Endothelial cell of umbilical vein (primary cell): ENCODE data around the gene ITPKB. TPM values are rescaled to one million over a fixed set of nuclear protein-coding genes. Genes with fewer than 3 reads are reported as not detected.

Experiments
- BruUV-seq: library from RNA; stranded (reverse); fragments of 400-500 nt; replicated peaks from 2 replicates; lab custom pipeline; 2021; lab: Mats Ljungman, UMichigan
- CTCF ChIA-PET: fragments of 300-600, 350-600 bp; sonication (Branson Sonifier 250); formaldehyde crosslinking; loops from one replicate; lab custom pipeline; 2021; ENCODE audit warnings: antibody characterized with exemption, inconsistent platforms; lab: Charles Lee
- POLR2A ChIA-PET: fragments of 300-600, 350-600 bp; sonication (Branson Sonifier 250); formaldehyde crosslinking; loops from one replicate; lab custom pipeline; 2021; ENCODE audit warnings: antibody characterized with exemption, inconsistent platforms; lab: Charles Lee
- DNase-seq: peaks from one replicate; pipeline ENCODE4 v3.0.0-alpha.2; 2011; ENCODE audit warnings: low read depth, low spot score
- FAIRE-seq: peaks from 2 replicates; lab custom pipeline; 2011; peaks lifted over from hg19 to GRCh38; lab: Jason Lieb, UNC
- H2AFZ ChIP-seq: 2 replicates; pipeline ENCODE4 v1.6.0; 2012; ENCODE audit warnings: low read depth, low read length, control low read depth, inconsistent platforms
- H3K27ac ChIP-seq: 2 replicates; pipeline ENCODE4 v1.5.1; 2011; ENCODE audit warnings: low read depth, mild to moderate bottlenecking, control low read depth, low read length, moderate library complexity; ENCODE audit not compliant: insufficient read depth
- H3K27me3 ChIP-seq, 2 experiments: 2 replicates each; pipeline versions ENCODE4 v1.6.0 to v1.6.1; 2011; ENCODE audit warnings: low read length in 2 of 2, mixed read lengths in 1 of 2; ENCODE audit not compliant: control insufficient read depth in 2 of 2, insufficient read depth in 2 of 2
- H3K36me3 ChIP-seq, 2 experiments: 2 replicates in 1 of 2; 3 replicates in 1 of 2; pipeline ENCODE4 v1.5.1; 2011; ENCODE audit warnings: low read length in 2 of 2, mild to moderate bottlenecking in 1 of 2, moderate library complexity in 1 of 2; ENCODE audit not compliant: control insufficient read depth in 2 of 2, insufficient read depth in 2 of 2; ENCODE audit errors: extremely low read depth in 1 of 2
- H3K4me1 ChIP-seq: 3 replicates; pipeline ENCODE4 v1.5.1; 2011; ENCODE audit warnings: mild to moderate bottlenecking, low read length; ENCODE audit not compliant: control insufficient read depth, insufficient read depth; ENCODE audit errors: extremely low read depth
- H3K4me2 ChIP-seq: 2 replicates; pipeline ENCODE4 v1.6.1; 2011; ENCODE audit warnings: low read length, control low read depth, mixed read lengths; ENCODE audit not compliant: insufficient read depth
- H3K4me3 ChIP-seq, 3 experiments: fragments of 200-600 bp in 1 of 3; sonication (generic), shearing (Covaris generic) in 1 of 3; replicated peaks in 1 of 3; 2 replicates each; pipeline ENCODE4 v1.5.1; 2011 to 2016; ENCODE audit warnings: control low read depth in 3 of 3, low read length in 3 of 3, mild to moderate bottlenecking in 2 of 3, inconsistent platforms in 1 of 3, low read depth in 1 of 3, moderate library complexity in 1 of 3; ENCODE audit not compliant: insufficient read depth in 1 of 3
- H3K79me2 ChIP-seq: 2 replicates; pipeline ENCODE4 v1.6.0; 2012; ENCODE audit warnings: low read length, inconsistent platforms; ENCODE audit not compliant: control insufficient read depth, insufficient read depth
- H3K9ac ChIP-seq: replicated peaks from 2 replicates; pipeline ENCODE3; 2011; ENCODE audit warnings: low read length, control low read depth; ENCODE audit not compliant: insufficient read depth; ENCODE audit errors: extremely low read depth
- H3K9me1 ChIP-seq: replicated peaks from 3 replicates; pipeline ENCODE4 v1.6.0; 2011; ENCODE audit warnings: mild to moderate bottlenecking, low read length; ENCODE audit not compliant: control insufficient read depth, insufficient read depth; ENCODE audit errors: extremely low read depth
- H3K9me3 ChIP-seq: replicated peaks from 2 replicates; pipeline ENCODE4 v1.5.1; 2012; ENCODE audit warnings: low read length, inconsistent platforms; ENCODE audit not compliant: control insufficient read depth, insufficient read depth
- H4K20me1 ChIP-seq: replicated peaks from 2 replicates; pipeline ENCODE3; 2011; ENCODE audit warnings: mild to moderate bottlenecking, low read length; ENCODE audit not compliant: control insufficient read depth, insufficient read depth; ENCODE audit errors: extremely low read depth
- EZH2 ChIP-seq: IDR thresholded peaks from 2 replicates; pipeline ENCODE4 v1.6.1; 2012; ENCODE audit warnings: borderline replicate concordance, low read depth, mild to moderate bottlenecking, moderate library complexity, low read length, inconsistent platforms; ENCODE audit not compliant: severe bottlenecking
- FOS ChIP-seq: IDR thresholded peaks from 2 replicates; pipeline ENCODE4 v1.6.1; 2011; ENCODE audit warnings: mild to moderate bottlenecking, low read length, moderate library complexity, borderline replicate concordance; ENCODE audit not compliant: insufficient read depth
- GATA2 ChIP-seq: IDR thresholded peaks from 2 replicates; pipeline ENCODE4 v1.7.0; 2011; ENCODE audit warnings: low read depth, mild to moderate bottlenecking, moderate library complexity, mixed read lengths, low read length; ENCODE audit not compliant: insufficient read length, insufficient read depth
- JUN ChIP-seq: IDR thresholded peaks from 2 replicates; pipeline ENCODE4 v1.6.1; 2011; ENCODE audit warnings: borderline replicate concordance, low read depth; ENCODE audit not compliant: insufficient read length, insufficient read depth
- MAX ChIP-seq: IDR thresholded peaks from 2 replicates; pipeline ENCODE4 v1.6.1; 2011; ENCODE audit not compliant: insufficient read depth, insufficient read length
- MYC ChIP-seq: IDR thresholded peaks from one replicate; pipeline ENCODE4 v1.6.1; 2011; ENCODE audit warnings: mild to moderate bottlenecking, low read depth, low read length
- POLR2A ChIP-seq: IDR thresholded peaks from 2 replicates; pipeline ENCODE4 v1.6.1; 2012; ENCODE audit warnings: low read depth, mild to moderate bottlenecking, control low read depth, low read length
- POLR2AphosphoS5 ChIP-seq: IDR thresholded peaks from 2 replicates; pipeline ENCODE4 v1.6.1; 2012; ENCODE audit warnings: low read depth, mild to moderate bottlenecking, control low read depth, low read length, moderate library complexity; ENCODE audit not compliant: insufficient read depth
- dilution Hi-C: fragments of 300-500 bp; cut with MboI; formaldehyde crosslinking; loops from one replicate; pipeline ENCODE4 v1.15.0; 2019; ENCODE audit warnings: low sequenced_read_pairs; ENCODE audit not compliant: extremely low pct_ligation_motif_present
- intact Hi-C: fragments of 100-400 bp; cut with micrococcal nuclease; formaldehyde crosslinking; loops from one replicate; pipeline ENCODE4 v1.10.0; 2022
- polyA plus RNA-seq, 4 experiments: library from polyadenylated mRNA; depleted of rRNA in 3 of 4; stranded (reverse) in 3 of 4; unstranded in 1 of 4; fragments of >200 nt; gene quantifications; 2 replicates each; pipeline versions ENCODE4 v1.2.1 to v1.2.3, GENCODE V29; 2011 to 2012; ENCODE audit warnings: missing spikeins in 1 of 4
- total RNA-seq: library from RNA; stranded (reverse); gene quantifications from 2 replicates; pipeline ENCODE4 v1.2.3, GENCODE V29; 2021
- TF ChIP-seq, protein P1 (sequence below), 2 donors: IDR thresholded peaks; 1 replicate in 1 of 2; 2 replicates in 1 of 2; pipeline ENCODE4 v1.5.1; 2011; ENCODE audit warnings: low read length in 2 of 2, mild to moderate bottlenecking in 2 of 2, moderate library complexity in 2 of 2, control low read depth in 1 of 2, inconsistent platforms in 1 of 2, low read depth in 1 of 2; ENCODE audit not compliant: insufficient read depth in 1 of 2; ENCODE audit errors: extremely low read depth in 1 of 2

Gene ITPKB
- total and polyA plus RNA-seq, 2 donors (not counting 3 experiments of a cell fraction or from before 2014, with no cell fraction given) = 7.7 to 34.8 TPM

- Histone ChIP-seq H3K9me1 (no peaks in the 10 kb centered on the region), H3K36me3 (no peaks in the 10 kb centered on the region), H3K27me3 (peaks cover 3 to 4% of the 10 kb centered on the region in 2 experiments), H3K9ac (no peak overlapping the region), H4K20me1 (no peaks in the 10 kb centered on the region), H3K79me2 (no peaks in the 10 kb centered on the region), H3K4me1 (peaks cover 8% of the 10 kb centered on the region), H3K4me3 (no peak overlapping the region), H3K9me3 (no peaks in the 10 kb centered on the region), H2AFZ (no peak overlapping the region), H3K27ac (no peak overlapping the region), H3K4me2 (no peak overlapping the region)
- ChIA-PET CTCF (no interaction called here), POLR2A (no interaction called here)
- TF ChIP-seq EZH2 = no peak
- TF ChIP-seq, protein P1, sequence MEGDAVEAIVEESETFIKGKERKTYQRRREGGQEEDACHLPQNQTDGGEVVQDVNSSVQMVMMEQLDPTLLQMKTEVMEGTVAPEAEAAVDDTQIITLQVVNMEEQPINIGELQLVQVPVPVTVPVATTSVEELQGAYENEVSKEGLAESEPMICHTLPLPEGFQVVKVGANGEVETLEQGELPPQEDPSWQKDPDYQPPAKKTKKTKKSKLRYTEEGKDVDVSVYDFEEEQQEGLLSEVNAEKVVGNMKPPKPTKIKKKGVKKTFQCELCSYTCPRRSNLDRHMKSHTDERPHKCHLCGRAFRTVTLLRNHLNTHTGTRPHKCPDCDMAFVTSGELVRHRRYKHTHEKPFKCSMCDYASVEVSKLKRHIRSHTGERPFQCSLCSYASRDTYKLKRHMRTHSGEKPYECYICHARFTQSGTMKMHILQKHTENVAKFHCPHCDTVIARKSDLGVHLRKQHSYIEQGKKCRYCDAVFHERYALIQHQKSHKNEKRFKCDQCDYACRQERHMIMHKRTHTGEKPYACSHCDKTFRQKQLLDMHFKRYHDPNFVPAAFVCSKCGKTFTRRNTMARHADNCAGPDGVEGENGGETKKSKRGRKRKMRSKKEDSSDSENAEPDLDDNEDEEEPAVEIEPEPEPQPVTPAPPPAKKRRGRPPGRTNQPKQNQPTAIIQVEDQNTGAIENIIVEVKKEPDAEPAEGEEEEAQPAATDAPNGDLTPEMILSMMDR (IDR thresholded peaks at IDR 0.05; ENCODE audit: extremely low read depth in 1 of 2, insufficient read depth in 1 of 2, low read depth in 1 of 2, low read length in 2 of 2) = no peak
- TF ChIP-seq MYC = no peak
- TF ChIP-seq JUN = no peak
- TF ChIP-seq POLR2A = no peak
- TF ChIP-seq GATA2 = no peak
- TF ChIP-seq FOS = no peak
- TF ChIP-seq POLR2AphosphoS5 = no peak
- no peak for TF ChIP-seq MAX
- intact Hi-C loops = no loop called here
- DNase-seq (no peak), FAIRE-seq (no peak)
- dilution Hi-C loops = no loop called here
- BruUV-seq = no TSS peak
These were observed 48.0 kb upstream of the ITPKB start for GRCh38 chr1:226787071-226787470.
